Measurements from ENCODE around the gene CORIN.

CORIN gene

GRCh38 chr4:47786958-47787370 lies 50.9 kb downstream of the CORIN start (continued):
- TF ChIP-seq CSRNP3 (CRISPR knock-in tag; IDR thresholded peaks at IDR 0.05) (no peak), POU6F1 (CRISPR knock-in tag; IDR thresholded peaks at IDR 0.05; ENCODE audit: borderline replicate concordance, low read depth) (no peak)

GRCh38 chr4:47785153-47785552 lies 52.7 kb downstream of the CORIN start:
- ATAC-seq = peak; percentile 40; the same call in 2 of the 3 replicates
- TF ChIP-seq TOX (CRISPR knock-in tag; IDR thresholded peaks at IDR 0.05; ENCODE audit: borderline replicate concordance) (no peak), RARB (CRISPR knock-in tag; IDR thresholded peaks at IDR 0.05) (no peak)

GRCh38 chr4:47784222-47784621 lies 53.6 kb downstream of the CORIN start:
- TF ChIP-seq ZNF70 (CRISPR knock-in tag; IDR thresholded peaks at IDR 0.05) (no peak), ISL1 (CRISPR knock-in tag; IDR thresholded peaks at IDR 0.05) (peak; percentile 99), ESRRG (CRISPR knock-in tag; IDR thresholded peaks at IDR 0.05) (peak; percentile 88), BACH2 (CRISPR knock-in tag; IDR thresholded peaks at IDR 0.05; ENCODE audit: borderline replicate concordance) (no peak), PATZ1 (CRISPR knock-in tag; IDR thresholded peaks at IDR 0.05; ENCODE audit: borderline replicate concordance) (peak; percentile 71; the same call in 1 of the 2 replicates), ZC3H10 (CRISPR knock-in tag; IDR thresholded peaks at IDR 0.05) (no peak), ZNF565 (CRISPR knock-in tag; conservative IDR thresholded peaks at IDR 0.05; ENCODE audit: low read depth) (no peak), CSDC2 (CRISPR knock-in tag; IDR thresholded peaks at IDR 0.05) (no peak), SNAI2 (CRISPR knock-in tag; IDR thresholded peaks at IDR 0.05) (0 out of 2 replicates have a peak, but pooled peaks have one; percentile 59), ARNTL (CRISPR knock-in tag; IDR thresholded peaks at IDR 0.05; ENCODE audit: borderline replicate concordance, low read depth) (no peak), GLIS3 (CRISPR knock-in tag; IDR thresholded peaks at IDR 0.05) (peak; percentile 41; the same call in 1 of the 2 replicates), OSR1 (CRISPR knock-in tag; IDR thresholded peaks at IDR 0.05) (no peak), TSHZ2 (CRISPR knock-in tag; IDR thresholded peaks at IDR 0.05) (peak; percentile 93), CREB5 (CRISPR knock-in tag; IDR thresholded peaks at IDR 0.05; ENCODE audit: low read depth) (peak; percentile 93), TOX (CRISPR knock-in tag; IDR thresholded peaks at IDR 0.05; ENCODE audit: borderline replicate concordance) (no peak), ZFP30 (CRISPR knock-in tag; IDR thresholded peaks at IDR 0.05) (no peak), PPARA (CRISPR knock-in tag; IDR thresholded peaks at IDR 0.05; ENCODE audit: borderline replicate concordance) (no peak), POU6F1 (CRISPR knock-in tag; IDR thresholded peaks at IDR 0.05; ENCODE audit: borderline replicate concordance, low read depth) (no peak; the same call in 1 of the 2 replicates), ZFP3 (CRISPR knock-in tag; IDR thresholded peaks at IDR 0.05) (peak; percentile 32; the same call in 1 of the 2 replicates), TCF4 (CRISPR knock-in tag; IDR thresholded peaks at IDR 0.05; ENCODE audit: borderline replicate concordance) (peak; percentile 92), CSRNP3 (CRISPR knock-in tag; IDR thresholded peaks at IDR 0.05) (peak; percentile 95), RARB (CRISPR knock-in tag; IDR thresholded peaks at IDR 0.05) (no peak), ZNF8 (CRISPR knock-in tag; IDR thresholded peaks at IDR 0.05) (peak; percentile 45; the same call in 1 of the 2 replicates)
- ATAC-seq = peak; percentile 84

Data from SK-N-SH treated with all-trans-retinoic acid at 6 μM for 48 hours (cell line).